Pulmonary artery endothelial cell (primary cell): ENCODE results near the gene TIAM2. TPM values are rescaled to one million over a fixed set of nuclear protein-coding genes. Genes with fewer than 3 reads are reported as not detected.
"Not testable (repeated sequence)": the region's sequence is repeated elsewhere in the genome, so short reads cannot be mapped to it uniquely, and the experiment has no call there.

Experiments
- DNase-seq: peaks from one replicate; pipeline ENCODE4 v3.0.0-alpha.2; 2011; ENCODE audit warnings: low read depth, low spot score
- total RNA-seq: library from RNA; depleted of rRNA; stranded (reverse); fragments of >200 nt; gene quantifications from 2 replicates; pipeline ENCODE4 v1.2.3, GENCODE V29; 2014

Gene TIAM2
- 10.9 and 16.9 TPM in 2 replicates for total RNA-seq

DNA sequence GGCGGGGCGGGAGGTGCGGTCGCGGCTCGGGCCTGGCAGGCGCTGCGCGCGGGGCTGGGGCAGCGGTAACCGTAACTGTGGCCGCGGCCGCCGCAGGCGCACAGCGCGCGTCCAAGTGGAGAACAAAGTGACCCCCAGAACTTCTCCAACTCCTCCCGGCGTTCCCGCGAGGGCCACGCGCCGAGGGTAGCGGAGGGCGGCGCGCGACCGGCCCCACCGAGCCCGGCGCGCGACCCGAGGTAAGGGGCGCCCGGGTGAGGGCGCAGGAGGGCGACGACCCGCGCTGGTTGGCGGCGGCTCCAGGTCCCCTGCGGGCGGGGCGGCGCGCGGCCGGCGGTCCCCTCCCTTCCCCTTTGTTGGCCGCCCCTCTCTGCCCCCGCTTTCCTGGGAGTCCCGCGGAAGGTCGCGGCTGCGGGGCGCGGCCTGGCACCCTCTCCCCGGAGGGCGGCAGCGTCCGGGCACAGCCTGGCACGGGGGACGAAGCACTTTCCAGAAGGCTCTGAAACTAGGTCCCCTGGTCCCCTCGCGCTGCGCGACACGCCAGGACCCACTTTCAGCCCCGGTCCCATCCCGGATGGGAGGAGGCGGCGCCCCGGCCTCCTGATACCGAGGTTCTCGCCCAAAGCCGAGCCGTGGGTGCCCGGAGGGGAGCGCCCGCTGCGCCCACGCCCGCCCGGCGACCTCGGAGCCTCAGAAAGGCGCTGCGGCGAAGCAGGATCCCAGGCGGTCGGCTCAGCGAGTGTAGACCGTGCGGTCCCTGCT is at the start of gene TIAM2:
Gene TIAM2 (plus strand): TSS at position 62 of the 762 bp plus-strand sequence. CDS start 133,909 bp downstream, outside the sequence.
- DNase-seq, result no peak

- no peak for DNase-seq
Observed at GRCh38 chr6:154950979-154951344, 44.2 kb upstream of the TIAM2 start.

DNA sequence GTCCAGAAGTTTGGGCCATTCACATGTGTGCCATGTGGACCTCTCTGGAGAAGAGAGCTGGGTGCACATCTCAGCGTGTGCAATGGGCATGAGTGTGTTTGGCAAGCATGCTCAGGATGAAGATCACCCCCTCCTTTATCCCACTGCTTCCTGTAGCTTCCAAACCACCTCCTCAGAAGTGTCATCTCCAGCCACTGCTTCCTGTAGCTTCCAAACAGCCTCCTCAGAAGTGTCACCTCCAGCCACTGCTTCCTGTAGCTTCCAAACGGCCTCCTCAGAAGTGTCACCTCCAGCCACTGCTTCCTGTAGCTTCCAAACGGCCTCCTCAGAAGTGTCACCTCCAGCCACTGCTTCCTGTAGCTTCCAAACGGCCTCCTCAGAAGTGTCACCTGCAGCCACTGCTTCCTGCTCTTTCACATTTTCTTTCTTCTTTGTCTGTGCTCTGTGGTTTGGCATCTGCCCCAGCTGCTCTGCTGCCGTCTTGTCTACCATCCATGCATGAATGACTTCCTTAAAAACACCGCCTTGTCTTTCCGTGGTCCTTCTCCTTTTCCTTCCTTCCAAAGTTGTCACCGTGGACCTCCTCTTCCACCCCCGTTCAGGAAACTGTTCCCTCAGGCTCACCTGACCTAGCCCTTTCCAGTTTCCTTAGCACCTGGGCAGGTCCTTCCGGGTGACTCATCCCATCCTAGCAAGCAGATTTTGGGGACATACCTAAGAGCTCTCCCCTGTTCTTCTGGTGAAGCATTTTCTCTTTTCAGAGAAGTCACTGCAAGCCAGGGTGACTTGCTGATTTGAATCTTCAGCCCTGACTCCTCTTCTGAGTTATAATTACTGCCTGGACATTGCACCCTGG is 43.5 kb upstream of the TIAM2 start:
- no peak for DNase-seq

GRCh38 chr6:154953644-154954043 is 41.5 kb upstream of the TIAM2 start:
- no peak for DNase-seq

GRCh38 chr6:154954347-154954746 is 40.8 kb upstream of the TIAM2 start:
- DNase-seq, result no peak

DNA sequence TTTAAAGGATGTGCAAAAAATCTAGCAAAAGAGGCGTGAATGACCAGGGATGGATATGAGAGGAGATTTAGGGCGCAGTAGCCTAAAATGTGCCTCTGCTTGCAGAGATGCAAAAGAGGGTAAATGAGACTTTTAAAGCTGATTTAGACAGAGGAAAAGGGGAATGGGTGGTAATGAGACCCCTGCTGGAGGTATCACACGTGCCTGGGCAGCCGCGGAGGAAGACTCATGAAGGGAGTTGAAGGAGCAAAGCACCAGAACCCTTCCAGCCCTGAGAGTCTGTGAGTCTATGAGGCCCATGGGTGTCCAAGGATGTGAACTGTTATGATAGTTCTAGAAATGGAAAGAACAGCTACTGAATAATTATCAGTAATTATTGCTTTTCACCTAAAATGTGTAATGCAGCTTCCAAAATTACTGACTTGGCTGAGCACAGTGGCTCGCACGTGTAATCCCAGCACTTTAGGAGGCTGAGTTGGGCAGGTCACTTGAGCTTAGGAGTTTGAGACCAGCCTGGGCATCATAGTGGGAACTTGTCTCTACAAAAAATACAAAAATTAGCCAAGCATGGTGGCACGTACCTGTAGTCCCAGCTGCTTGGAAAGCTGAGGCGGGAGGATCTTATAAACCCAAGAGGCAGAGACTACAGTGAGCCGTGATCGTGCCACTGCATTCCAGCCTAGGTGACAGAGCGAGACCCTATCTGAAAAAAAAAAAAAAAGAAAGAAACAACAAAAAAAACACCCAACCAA is 38.2 kb upstream of the TIAM2 start:
- DNase-seq, result no peak

DNA sequence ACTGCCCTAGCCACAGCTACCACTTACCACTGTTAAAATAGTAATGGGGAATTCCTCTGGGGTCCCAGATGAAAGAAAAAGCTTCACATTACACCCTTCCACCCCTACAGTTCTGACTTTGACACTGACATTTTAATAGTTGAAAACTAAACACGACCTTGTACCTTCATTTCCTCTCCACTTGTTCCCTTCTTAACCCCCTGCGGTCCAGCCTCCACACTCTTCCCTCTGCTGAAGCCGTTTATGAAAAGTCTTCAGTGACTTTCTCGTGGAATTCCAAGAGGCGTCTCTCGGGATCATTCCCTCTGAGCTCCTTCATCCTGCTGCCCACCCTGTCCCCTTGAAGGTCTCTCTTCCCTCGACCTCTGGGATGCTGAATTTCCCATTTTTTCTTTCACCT is 36.6 kb upstream of the TIAM2 start:
- DNase-seq, result no peak

DNA sequence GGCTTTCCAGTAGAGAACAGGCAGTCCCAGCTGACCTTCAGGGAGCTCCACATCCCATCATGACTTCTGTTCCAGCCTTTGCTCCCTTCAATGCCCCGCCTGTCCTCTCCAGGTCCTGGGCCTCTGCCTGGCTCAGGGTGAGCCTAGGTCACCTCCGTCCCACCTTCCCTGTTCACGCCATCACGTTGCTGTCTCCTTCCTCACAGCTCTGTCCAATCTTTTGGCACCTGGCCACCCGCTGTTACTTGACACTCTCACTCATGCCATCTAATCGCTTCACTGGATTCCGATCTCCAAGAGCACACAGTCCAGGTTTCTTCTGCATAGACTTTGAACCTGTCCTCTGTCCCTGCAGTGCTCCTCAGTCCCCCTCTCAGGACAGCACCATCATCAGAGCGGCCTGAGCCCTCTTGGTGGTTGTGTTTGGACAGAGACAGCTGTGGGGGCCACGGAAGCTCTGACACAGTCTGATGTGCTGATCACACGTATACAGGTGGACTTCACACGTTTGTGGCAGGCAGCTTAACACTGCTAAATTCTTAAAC is 34.7 kb upstream of the TIAM2 start:
- DNase-seq, result no peak

GRCh38 chr6:154960854-154961530 is 34.1 kb upstream of the TIAM2 start:
- DNase-seq, result no peak

- peak; percentile 13 for DNase-seq
Observed at GRCh38 chr6:154962753-154963152, 32.4 kb upstream of the TIAM2 start.

- DNase-seq, result not testable (repeated sequence)
Observed at GRCh38 chr6:154966065-154966770, 28.9 kb upstream of the TIAM2 start.

GRCh38 chr6:154969796-154970195 is 25.3 kb upstream of the TIAM2 start:
- DNase-seq, result peak; percentile 26

GRCh38 chr6:154974485-154975149 is 20.5 kb upstream of the TIAM2 start:
- DNase-seq, result no peak

- DNase-seq, result no peak
Observed at GRCh38 chr6:154977588-154977987, 17.5 kb upstream of the TIAM2 start.

GRCh38 chr6:154980273-154981078 is 14.6 kb upstream of the TIAM2 start:
- DNase-seq, result no peak

- DNase-seq, result no peak
Observed at GRCh38 chr6:154981079-154981870, 13.8 kb upstream of the TIAM2 start.

- DNase-seq, result no peak
Observed at GRCh38 chr6:154984146-154984545, 11.0 kb upstream of the TIAM2 start.

DNA sequence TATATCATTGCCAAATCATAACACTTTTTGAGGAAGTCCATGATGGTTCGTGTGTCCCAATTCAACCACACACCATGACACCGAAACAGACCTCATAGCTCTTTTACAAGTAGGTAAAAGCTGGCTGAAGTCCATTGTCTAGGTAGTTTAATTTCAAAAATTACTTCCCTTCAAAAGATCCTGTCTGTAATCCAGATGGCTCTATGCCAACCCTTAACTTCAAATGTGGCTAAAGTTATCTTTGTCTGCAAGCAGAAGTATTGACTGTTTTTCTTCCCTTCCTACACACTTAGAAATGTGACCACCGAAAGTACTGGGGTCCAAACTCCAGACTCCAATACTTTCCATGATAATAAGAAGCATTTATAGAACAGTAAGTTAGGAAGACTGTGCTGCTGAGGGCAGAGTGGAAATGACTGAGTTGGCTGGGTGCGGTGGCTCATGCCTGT is 8.3 kb upstream of the TIAM2 start:
- no peak for DNase-seq
